HFFc6 (cell line): ENCODE results near the gene FGF1. TPM values are rescaled to one million over a fixed set of nuclear protein-coding genes. Genes with fewer than 3 reads are reported as not detected.
A peak's percentile ranks its signal among the peaks of the same experiment; 100 is the strongest.

Experiments used
- DNase-seq: peaks from one replicate; pipeline ENCODE4 v3.0.0-alpha.2; 2018
- H3K27ac Mint-ChIP-seq: 2 replicates; pipeline ENCODE4 v1.8.0; 2020; ENCODE audit warnings: mild to moderate bottlenecking, mixed read lengths
- H3K27me3 Mint-ChIP-seq: 2 replicates; pipeline ENCODE4 v1.8.0; 2021; ENCODE audit warnings: mild to moderate bottlenecking, moderate library complexity, mixed read lengths; ENCODE audit not compliant: insufficient read depth
- H3K36me3 Mint-ChIP-seq: 2 replicates; pipeline ENCODE4 v1.8.0; 2021; ENCODE audit warnings: low read depth, mixed read lengths
- H3K4me1 Mint-ChIP-seq: 2 replicates; pipeline ENCODE4 v1.8.0; 2020; ENCODE audit warnings: low read depth, mixed read lengths
- H3K4me3 Mint-ChIP-seq: 2 replicates; pipeline ENCODE4 v1.8.0; 2020; ENCODE audit warnings: mild to moderate bottlenecking, moderate library complexity, mixed read lengths
- H3K9me3 Mint-ChIP-seq: 2 replicates; pipeline ENCODE4 v1.8.0; 2020; ENCODE audit warnings: mild to moderate bottlenecking, mixed read lengths
- CTCF ChIP-seq: fragments of 200-600 bp; sonication (generic); IDR thresholded peaks from 2 replicates; pipeline ENCODE4 v1.5.0; 2021; ENCODE audit warnings: antibody characterized with exemption, mild to moderate bottlenecking
- total RNA-seq, 6 experiments: library from RNA; stranded (reverse); fragmentation: NEBNext Ultra II Directional; extraction: Animal tissue kit (Norgen Biotek cat#: 25700); gene quantifications; 2 replicates in 1 of 6; 3 replicates in 5 of 6; pipeline ENCODE4 v1.2.3, GENCODE V29; 2021

FGF1 gene
- total RNA-seq, 6 experiments from 2014 or later, result 34.2 to 42.4 (median 37.2) TPM

GRCh38 chr5:142655339-142656267 is 30.3 kb downstream of the FGF1 start:
- peak; percentile 48 for DNase-seq
- Mint-ChIP-seq H3K27me3 (no peaks in the 10 kb centered on the region; the same call in 1 of the 2 replicates), H3K27ac (no peak overlapping the region), H3K36me3 (no peaks in the 10 kb centered on the region), H3K4me3 (peak overlapping the region; percentile 33; the same call in 1 of the 2 replicates), H3K4me1 (peaks cover 18% of the 10 kb centered on the region), H3K9me3 (no peaks in the 10 kb centered on the region)
- TF ChIP-seq CTCF, result peak; percentile 99

GRCh38 chr5:142654578-142655058 is 31.3 kb downstream of the FGF1 start:
- no peaks in the 10 kb centered on the region for H3K9me3 Mint-ChIP-seq
- no peak overlapping the region for H3K27ac Mint-ChIP-seq
- DNase-seq, result no peak
- H3K27me3 Mint-ChIP-seq, result no peaks in the 10 kb centered on the region; the same call in none of the 2 replicates
- peaks cover 18% of the 10 kb centered on the region for H3K4me1 Mint-ChIP-seq
- H3K4me3 Mint-ChIP-seq, result no peak overlapping the region
- no peaks in the 10 kb centered on the region for H3K36me3 Mint-ChIP-seq
- peak; percentile 46 for TF ChIP-seq CTCF

GRCh38 chr5:142653321-142653720 is 32.6 kb downstream of the FGF1 start:
- DNase-seq, result no peak
- Mint-ChIP-seq H3K27ac (no peak overlapping the region), H3K4me3 (no peak overlapping the region), H3K36me3 (no peaks in the 10 kb centered on the region), H3K9me3 (no peaks in the 10 kb centered on the region), H3K4me1 (peaks cover 18% of the 10 kb centered on the region), H3K27me3 (no peaks in the 10 kb centered on the region; the same call in none of the 2 replicates)
- no peak for TF ChIP-seq CTCF

- Mint-ChIP-seq H3K4me3 (no peak overlapping the region), H3K36me3 (no peaks in the 10 kb centered on the region), H3K27ac (no peak overlapping the region), H3K4me1 (peaks cover 18% of the 10 kb centered on the region), H3K9me3 (no peaks in the 10 kb centered on the region), H3K27me3 (no peaks in the 10 kb centered on the region; the same call in none of the 2 replicates)
- DNase-seq, result no peak
- no peak for TF ChIP-seq CTCF
Observed at GRCh38 chr5:142652563-142652962, 33.3 kb downstream of the FGF1 start.

GRCh38 chr5:142650881-142651280 is 35.0 kb downstream of the FGF1 start:
- Mint-ChIP-seq H3K4me1 (peaks cover 15% of the 10 kb centered on the region), H3K27ac (no peak overlapping the region), H3K27me3 (no peaks in the 10 kb centered on the region; the same call in none of the 2 replicates), H3K36me3 (no peaks in the 10 kb centered on the region), H3K4me3 (no peak overlapping the region), H3K9me3 (no peaks in the 10 kb centered on the region)
- no peak for DNase-seq
- no peak for TF ChIP-seq CTCF
